Brain microvascular endothelial cell (primary cell): ENCODE measurements around the gene MAPK8IP3.

Experiments
- DNase-seq: peaks from one replicate; pipeline ENCODE4 v3.0.0-alpha.2; 2020
- H3K27ac ChIP-seq: fragments of 250-450 bp; sonication (Bioruptor Pico); 2 replicates; pipeline ENCODE4 v1.5.1; 2020; ENCODE audit warnings: mild to moderate bottlenecking, moderate library complexity
- H3K27me3 ChIP-seq: fragments of 250-450 bp; sonication (Bioruptor Pico); replicated peaks from 2 replicates; pipeline ENCODE4 v1.5.1; 2020; ENCODE audit warnings: mild to moderate bottlenecking
- H3K36me3 ChIP-seq: fragments of 250-450 bp; sonication (Bioruptor Pico); replicated peaks from 2 replicates; pipeline ENCODE4 v1.5.1; 2020; ENCODE audit warnings: mild to moderate bottlenecking
- H3K4me3 ChIP-seq: 2 replicates; pipeline ENCODE4 v1.5.1; 2011; ENCODE audit warnings: low read depth, mild to moderate bottlenecking, control low read depth, low read length, moderate library complexity
- in situ Hi-C: cut with HindIII; loops from 2 replicates; pipeline ENCODE4 v1.10.0; 2017; ENCODE audit warnings: low sequenced_read_pairs, low pct_ligation_motif_present
- TF ChIP-seq, protein P1 (sequence below): IDR thresholded peaks from 2 replicates; pipeline ENCODE4 v1.5.1; 2011; ENCODE audit warnings: low read depth, mild to moderate bottlenecking, moderate library complexity, low read length, control low read depth, inconsistent platforms; ENCODE audit errors: missing control alignments

The MAPK8IP3 gene

DNA sequence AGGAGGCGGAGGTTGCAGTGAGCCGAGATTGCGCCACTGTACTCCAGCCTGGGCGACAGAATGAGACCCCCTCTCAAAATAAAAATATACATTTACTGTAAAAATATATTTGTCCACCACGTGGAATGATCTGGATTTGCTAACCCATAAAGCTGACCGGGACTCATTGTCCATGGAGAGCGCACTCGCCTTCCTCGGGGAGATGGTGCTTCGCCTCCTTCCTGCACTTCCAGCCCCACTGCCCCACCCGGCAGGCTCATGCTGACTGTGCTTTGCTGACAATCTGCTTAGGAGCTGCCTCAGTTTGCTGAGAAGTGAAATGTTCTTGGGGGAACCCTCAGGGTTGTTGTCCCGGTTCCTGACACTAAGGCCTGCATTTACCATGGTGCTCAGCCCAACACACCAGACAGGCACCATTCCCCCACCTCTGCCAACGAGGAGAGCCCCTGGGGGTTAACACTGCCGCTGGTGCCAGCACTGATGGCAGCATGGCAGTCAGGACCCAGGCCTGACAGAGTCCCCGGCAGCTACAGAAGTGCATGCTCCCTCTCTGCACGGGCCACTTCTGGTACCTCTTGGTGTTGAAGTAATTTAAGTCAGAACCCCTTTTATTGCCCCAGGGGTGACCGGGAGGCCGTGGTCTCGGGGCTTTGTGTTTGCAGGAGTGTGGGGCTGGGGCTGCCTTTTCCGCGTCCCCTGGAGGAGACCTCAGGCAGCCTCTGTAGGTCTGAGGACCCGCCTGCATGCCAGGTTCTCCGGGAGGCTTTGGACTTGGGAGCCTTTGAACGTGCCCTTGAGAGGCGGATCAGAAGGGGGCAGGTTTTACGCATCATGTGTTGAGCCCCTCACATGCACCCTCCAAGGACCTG is 79.2 kb downstream of the MAPK8IP3 start:
- TF ChIP-seq, protein P1, sequence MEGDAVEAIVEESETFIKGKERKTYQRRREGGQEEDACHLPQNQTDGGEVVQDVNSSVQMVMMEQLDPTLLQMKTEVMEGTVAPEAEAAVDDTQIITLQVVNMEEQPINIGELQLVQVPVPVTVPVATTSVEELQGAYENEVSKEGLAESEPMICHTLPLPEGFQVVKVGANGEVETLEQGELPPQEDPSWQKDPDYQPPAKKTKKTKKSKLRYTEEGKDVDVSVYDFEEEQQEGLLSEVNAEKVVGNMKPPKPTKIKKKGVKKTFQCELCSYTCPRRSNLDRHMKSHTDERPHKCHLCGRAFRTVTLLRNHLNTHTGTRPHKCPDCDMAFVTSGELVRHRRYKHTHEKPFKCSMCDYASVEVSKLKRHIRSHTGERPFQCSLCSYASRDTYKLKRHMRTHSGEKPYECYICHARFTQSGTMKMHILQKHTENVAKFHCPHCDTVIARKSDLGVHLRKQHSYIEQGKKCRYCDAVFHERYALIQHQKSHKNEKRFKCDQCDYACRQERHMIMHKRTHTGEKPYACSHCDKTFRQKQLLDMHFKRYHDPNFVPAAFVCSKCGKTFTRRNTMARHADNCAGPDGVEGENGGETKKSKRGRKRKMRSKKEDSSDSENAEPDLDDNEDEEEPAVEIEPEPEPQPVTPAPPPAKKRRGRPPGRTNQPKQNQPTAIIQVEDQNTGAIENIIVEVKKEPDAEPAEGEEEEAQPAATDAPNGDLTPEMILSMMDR, result no peak
- H3K27me3 ChIP-seq, result no peaks in the 10 kb centered on the region
- H3K27ac ChIP-seq, result no peak overlapping the region
- no peak overlapping the region for H3K4me3 ChIP-seq
- peaks cover 33% of the 10 kb centered on the region for H3K36me3 ChIP-seq
- in situ Hi-C loops, result no loop called here
- DNase-seq, result no peak

- in situ Hi-C loops, result no loop called here
- TF ChIP-seq, protein P1, result no peak
- no peak for DNase-seq
- Histone ChIP-seq H3K36me3 (peaks cover 31% of the 10 kb centered on the region), H3K4me3 (no peak overlapping the region), H3K27ac (no peak overlapping the region), H3K27me3 (no peaks in the 10 kb centered on the region)
These were observed 79.8 kb downstream of the MAPK8IP3 start for GRCh38 chr16:1785846-1786170.

DNA sequence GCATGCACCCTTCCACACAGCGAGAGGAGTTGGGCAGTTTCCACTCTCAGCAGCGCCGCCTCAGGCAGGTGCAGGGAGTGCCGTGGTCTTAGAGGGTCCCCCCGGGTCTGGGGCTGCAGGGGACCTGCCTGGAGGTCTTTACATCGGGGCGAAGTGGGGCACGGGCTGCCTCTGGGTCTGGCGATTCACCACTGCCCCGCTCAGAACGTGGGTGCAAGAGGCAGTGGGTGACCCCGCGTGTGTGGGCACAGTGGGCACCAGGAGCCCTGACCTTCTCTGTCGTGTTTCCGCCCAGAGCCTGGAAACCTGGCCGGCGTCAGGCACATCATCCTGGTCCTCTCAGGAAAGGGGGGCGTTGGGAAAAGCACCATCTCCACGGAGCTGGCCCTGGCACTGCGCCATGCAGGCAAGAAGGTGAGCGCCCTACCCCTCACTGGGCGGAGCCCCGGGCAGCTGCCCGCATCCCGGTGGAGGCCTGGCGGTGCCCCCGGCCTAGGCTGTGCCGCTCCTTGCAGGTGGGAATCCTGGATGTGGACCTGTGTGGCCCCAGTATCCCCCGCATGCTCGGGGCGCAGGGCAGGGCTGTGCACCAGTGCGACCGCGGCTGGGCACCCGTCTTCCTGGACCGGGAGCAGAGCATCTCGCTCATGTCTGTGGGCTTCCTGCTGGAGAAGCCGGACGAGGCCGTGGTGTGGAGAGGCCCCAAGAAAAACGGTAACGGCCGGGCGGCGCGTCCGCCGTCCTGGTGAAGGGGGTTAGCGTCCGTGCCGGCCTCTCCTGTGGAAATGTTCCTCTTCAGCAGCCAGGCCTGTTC is 80.5 kb downstream of the MAPK8IP3 start:
- DNase-seq, result no peak
- H3K27me3 ChIP-seq, result no peaks in the 10 kb centered on the region
- H3K27ac ChIP-seq, result no peak overlapping the region
- in situ Hi-C loops, result no loop called here
- TF ChIP-seq, protein P1, result peak; percentile 2
- H3K36me3 ChIP-seq, result peaks cover 27% of the 10 kb centered on the region
- H3K4me3 ChIP-seq, result no peak overlapping the region

- Histone ChIP-seq H3K4me3 (no peak overlapping the region), H3K27ac (no peak overlapping the region), H3K36me3 (peaks cover 27% of the 10 kb centered on the region), H3K27me3 (no peaks in the 10 kb centered on the region)
- in situ Hi-C loops, result no loop called here
- TF ChIP-seq, protein P1, result no peak
- no peak for DNase-seq
These were observed 81.0 kb downstream of the MAPK8IP3 start for GRCh38 chr16:1787056-1787321.

DNA sequence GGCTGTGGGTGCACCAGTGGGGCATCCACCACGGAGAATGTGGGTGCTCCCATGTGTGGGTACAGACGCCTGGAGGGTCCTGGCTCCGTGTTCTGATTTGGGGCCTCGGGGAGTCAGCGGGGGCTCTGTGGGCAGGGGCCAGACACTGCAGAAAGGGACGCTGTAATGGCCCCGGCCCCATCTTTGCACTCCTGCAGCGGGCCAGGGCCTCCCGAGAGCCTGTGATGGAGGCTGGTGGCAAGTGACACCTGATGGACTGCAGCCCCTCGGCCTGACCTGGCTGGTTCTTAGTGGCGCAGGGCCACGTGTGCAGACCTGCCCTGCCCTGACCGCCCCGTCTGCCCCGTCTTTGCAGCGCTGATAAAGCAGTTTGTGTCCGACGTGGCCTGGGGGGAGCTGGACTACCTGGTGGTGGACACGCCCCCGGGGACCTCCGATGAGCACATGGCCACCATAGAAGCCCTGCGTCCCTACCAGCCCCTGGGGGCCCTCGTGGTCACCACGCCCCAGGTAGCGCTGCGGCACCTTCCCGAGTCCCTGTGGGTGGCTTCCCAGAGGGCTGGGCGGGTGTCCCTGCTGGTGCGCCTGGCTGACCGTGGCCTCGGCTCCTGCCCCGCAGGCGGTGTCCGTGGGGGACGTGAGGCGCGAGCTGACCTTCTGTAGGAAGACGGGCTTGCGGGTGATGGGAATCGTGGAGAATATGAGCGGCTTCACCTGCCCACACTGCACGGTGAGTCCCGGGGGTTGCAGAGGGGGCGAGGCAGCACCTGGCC is 81.5 kb downstream of the MAPK8IP3 start:
- Histone ChIP-seq H3K27ac (no peak overlapping the region), H3K36me3 (peaks cover 27% of the 10 kb centered on the region), H3K27me3 (no peaks in the 10 kb centered on the region), H3K4me3 (no peak overlapping the region)
- TF ChIP-seq, protein P1, result no peak
- no peak for DNase-seq
- in situ Hi-C loops, result no loop called here
